SK-N-MC (cell line): ENCODE results near the gene USP17L22.
"Not testable (repeated sequence)": the region's sequence is repeated elsewhere in the genome, so short reads cannot be mapped to it uniquely, and the experiment has no call there.

ENCODE experiments used
- DNase-seq: peaks from one replicate; pipeline ENCODE4 v3.0.0-alpha.2; 2011; ENCODE audit warnings: low read depth, low spot score
- H3K27ac ChIP-seq: fragments of 200-600 bp; sonication (generic); 2 replicates; pipeline ENCODE4 v1.5.1; 2016; ENCODE audit warnings: mixed run types
- H3K36me3 ChIP-seq: fragments of 200-600 bp; sonication (generic); 2 replicates; pipeline ENCODE4 v1.6.1; 2017; ENCODE audit warnings: antibody characterized with exemption, low read length, mixed read lengths; ENCODE audit not compliant: insufficient read depth
- H3K4me3 ChIP-seq: fragments of 200-600 bp; sonication (generic); 2 replicates; pipeline ENCODE4 v1.5.1; 2016
- H3K9ac ChIP-seq: fragments of 200-600 bp; sonication (generic); 2 replicates; pipeline ENCODE4 v1.8.0; 2017; ENCODE audit warnings: mixed run types, mixed read lengths; ENCODE audit not compliant: insufficient read length
- H3K9me3 ChIP-seq: fragments of 200-600 bp; sonication (generic); 2 replicates; pipeline ENCODE4 v1.6.1; 2017; ENCODE audit warnings: low read depth, mild to moderate bottlenecking, antibody characterized with exemption, low read length, moderate library complexity, mixed read lengths

Gene USP17L22

GRCh38 chr4:9267319-9267718 is at the start of gene USP17L22:
USP17L22 (plus strand) TSS chr4:9267619; CDS start chr4:9267619, 0 bp downstream.
- not testable (repeated sequence) for H3K27ac ChIP-seq, H3K4me3 ChIP-seq, DNase-seq, H3K9ac ChIP-seq, H3K9me3 ChIP-seq, H3K36me3 ChIP-seq

- H3K27ac ChIP-seq, H3K9me3 ChIP-seq, H3K36me3 ChIP-seq, H3K4me3 ChIP-seq, H3K9ac ChIP-seq, DNase-seq: not testable (repeated sequence)
Measured at GRCh38 chr4:9219852-9220251, 47.6 kb upstream of the USP17L22 start, which contains the start of gene USP17L12. USP17L12 (plus strand) TSS chr4:9220152; CDS start chr4:9220152, 0 bp downstream.

- H3K9me3 ChIP-seq, H3K36me3 ChIP-seq, H3K4me3 ChIP-seq, H3K9ac ChIP-seq, H3K27ac ChIP-seq, DNase-seq: not testable (repeated sequence)
Measured at GRCh38 chr4:9224596-9224995, 42.8 kb upstream of the USP17L22 start, which contains the start of gene USP17L13. USP17L13 (plus strand) TSS chr4:9224896; CDS start chr4:9224896, 0 bp downstream.

- H3K9ac ChIP-seq, H3K27ac ChIP-seq, DNase-seq, H3K36me3 ChIP-seq, H3K9me3 ChIP-seq, H3K4me3 ChIP-seq: not testable (repeated sequence)
Measured at GRCh38 chr4:9230249-9230648, 37.2 kb upstream of the USP17L22 start.

GRCh38 chr4:9234085-9234484 is 33.3 kb upstream of the USP17L22 start, which contains the start of gene USP17L15:
USP17L15 (plus strand) TSS chr4:9234385; CDS start chr4:9234385, 0 bp downstream.
- H3K4me3 ChIP-seq, H3K9ac ChIP-seq, H3K9me3 ChIP-seq, H3K36me3 ChIP-seq, DNase-seq, H3K27ac ChIP-seq: not testable (repeated sequence)

- DNase-seq, H3K27ac ChIP-seq, H3K9me3 ChIP-seq, H3K36me3 ChIP-seq, H3K9ac ChIP-seq, H3K4me3 ChIP-seq: not testable (repeated sequence)
Measured at GRCh38 chr4:9238461-9238860, 29.0 kb upstream of the USP17L22 start.

- not testable (repeated sequence) for H3K36me3 ChIP-seq, H3K27ac ChIP-seq, H3K9ac ChIP-seq, DNase-seq, H3K4me3 ChIP-seq, H3K9me3 ChIP-seq
Measured at GRCh38 chr4:9243579-9243978, 23.8 kb upstream of the USP17L22 start, which contains the start of gene USP17L17. USP17L17 (plus strand) TSS chr4:9243879; CDS start chr4:9243879, 0 bp downstream.

- not testable (repeated sequence) for H3K4me3 ChIP-seq, H3K36me3 ChIP-seq, H3K27ac ChIP-seq, DNase-seq, H3K9me3 ChIP-seq, H3K9ac ChIP-seq
Measured at GRCh38 chr4:9247953-9248680, 19.3 kb upstream of the USP17L22 start, which contains the start of gene USP17L18. USP17L18 (plus strand) TSS chr4:9248630; CDS start chr4:9248630, 0 bp downstream.

GRCh38 chr4:9253078-9253477 is 14.3 kb upstream of the USP17L22 start, which contains the start of gene USP17L19:
USP17L19 (plus strand) TSS chr4:9253378; CDS start chr4:9253378, 0 bp downstream.
- H3K9me3 ChIP-seq, H3K4me3 ChIP-seq, H3K27ac ChIP-seq, H3K36me3 ChIP-seq, DNase-seq, H3K9ac ChIP-seq: not testable (repeated sequence)

- not testable (repeated sequence) for H3K27ac ChIP-seq, DNase-seq, H3K9me3 ChIP-seq, H3K9ac ChIP-seq, H3K4me3 ChIP-seq, H3K36me3 ChIP-seq
Measured at GRCh38 chr4:9257824-9258223, 9.6 kb upstream of the USP17L22 start, which contains the start of gene USP17L20. USP17L20 (plus strand) TSS chr4:9258124; CDS start chr4:9258124, 0 bp downstream.

- H3K36me3 ChIP-seq, DNase-seq, H3K9ac ChIP-seq, H3K27ac ChIP-seq, H3K9me3 ChIP-seq, H3K4me3 ChIP-seq: not testable (repeated sequence)
Measured at GRCh38 chr4:9262572-9262971, 4.8 kb upstream of the USP17L22 start, which contains the start of gene USP17L21. USP17L21 (plus strand) TSS chr4:9262872; CDS start chr4:9262872, 0 bp downstream.

GRCh38 chr4:9271719-9272118 is 4.3 kb downstream of the USP17L22 start:
- DNase-seq, H3K4me3 ChIP-seq, H3K36me3 ChIP-seq, H3K9me3 ChIP-seq, H3K27ac ChIP-seq, H3K9ac ChIP-seq: not testable (repeated sequence)
